DOHH2 (cell line): ENCODE measurements around the gene CDH4.

Experiments
- EZH2phosphoT487 ChIP-seq: fragments of 200-600 bp; sonication (generic); IDR thresholded peaks from 2 replicates; pipeline ENCODE4 v1.6.1; 2017; ENCODE audit warnings: borderline replicate concordance, mild to moderate bottlenecking, antibody characterized with exemption, low read length, moderate library complexity, mixed read lengths
- TF ChIP-seq, protein P1 (sequence below): fragments of 200-600 bp; sonication (generic); IDR thresholded peaks from one replicate; pipeline ENCODE4 v1.5.1; 2014; ENCODE audit warnings: antibody characterized with exemption, mild to moderate bottlenecking, low read depth, low read length; ENCODE audit not compliant: poor library complexity, severe bottlenecking

- TF ChIP-seq, protein P1, sequence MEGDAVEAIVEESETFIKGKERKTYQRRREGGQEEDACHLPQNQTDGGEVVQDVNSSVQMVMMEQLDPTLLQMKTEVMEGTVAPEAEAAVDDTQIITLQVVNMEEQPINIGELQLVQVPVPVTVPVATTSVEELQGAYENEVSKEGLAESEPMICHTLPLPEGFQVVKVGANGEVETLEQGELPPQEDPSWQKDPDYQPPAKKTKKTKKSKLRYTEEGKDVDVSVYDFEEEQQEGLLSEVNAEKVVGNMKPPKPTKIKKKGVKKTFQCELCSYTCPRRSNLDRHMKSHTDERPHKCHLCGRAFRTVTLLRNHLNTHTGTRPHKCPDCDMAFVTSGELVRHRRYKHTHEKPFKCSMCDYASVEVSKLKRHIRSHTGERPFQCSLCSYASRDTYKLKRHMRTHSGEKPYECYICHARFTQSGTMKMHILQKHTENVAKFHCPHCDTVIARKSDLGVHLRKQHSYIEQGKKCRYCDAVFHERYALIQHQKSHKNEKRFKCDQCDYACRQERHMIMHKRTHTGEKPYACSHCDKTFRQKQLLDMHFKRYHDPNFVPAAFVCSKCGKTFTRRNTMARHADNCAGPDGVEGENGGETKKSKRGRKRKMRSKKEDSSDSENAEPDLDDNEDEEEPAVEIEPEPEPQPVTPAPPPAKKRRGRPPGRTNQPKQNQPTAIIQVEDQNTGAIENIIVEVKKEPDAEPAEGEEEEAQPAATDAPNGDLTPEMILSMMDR = no peak
- no peak for TF ChIP-seq EZH2phosphoT487
Observed at GRCh38 chr20:61897401-61898295, 645.6 kb downstream of the CDH4 start.
